Activated CD4-positive, CD25-positive, alpha-beta regulatory T cell treated with anti-CD3 and anti-CD28 coated beads, Interleukin-2, amount 50 U/mL, for 16 hours (primary cell): Measurements from ENCODE around the gene METTL15.
"Not testable (repeated sequence)": the region's sequence is repeated elsewhere in the genome, so short reads cannot be mapped to it uniquely, and the experiment has no call there.

ENCODE experiments used
- DNase-seq: peaks from one replicate; pipeline ENCODE4 v3.0.0-alpha.2; 2020; ENCODE audit warnings: low read depth, low spot score

The METTL15 gene

GRCh38 chr11:28289444-28289843, 181.3 kb downstream of the METTL15 start:
- no peak for DNase-seq

GRCh38 chr11:28290995-28291394, 182.8 kb downstream of the METTL15 start:
- DNase-seq = not testable (repeated sequence)

- no peak for DNase-seq
Measured at GRCh38 chr11:28296426-28296825, 188.2 kb downstream of the METTL15 start.

GRCh38 chr11:28298209-28298608, 190.0 kb downstream of the METTL15 start:
- no peak for DNase-seq

- DNase-seq = no peak
Measured at GRCh38 chr11:28303477-28304191, 195.4 kb downstream of the METTL15 start.

- no peak for DNase-seq
Measured at GRCh38 chr11:28315440-28315839, 207.3 kb downstream of the METTL15 start.

GRCh38 chr11:28318871-28319270, 210.7 kb downstream of the METTL15 start:
- no peak for DNase-seq

- DNase-seq = no peak
Measured at GRCh38 chr11:28323621-28324020, 215.4 kb downstream of the METTL15 start.

GRCh38 chr11:28332393-28332792, 224.2 kb downstream of the METTL15 start:
- DNase-seq = not testable (repeated sequence)

- DNase-seq = no peak
Measured at GRCh38 chr11:28337701-28338100, 229.5 kb downstream of the METTL15 start.

- DNase-seq = no peak
Measured at GRCh38 chr11:28338371-28338770, 230.2 kb downstream of the METTL15 start.

GRCh38 chr11:28339488-28339887, 231.3 kb downstream of the METTL15 start:
- DNase-seq = no peak

GRCh38 chr11:28342716-28343115, 234.5 kb downstream of the METTL15 start:
- DNase-seq = no peak

GRCh38 chr11:28343304-28344233, 235.4 kb downstream of the METTL15 start:
- DNase-seq = no peak

GRCh38 chr11:28346209-28346608, 238.0 kb downstream of the METTL15 start:
- DNase-seq = no peak

- no peak for DNase-seq
Measured at GRCh38 chr11:28346721-28347120, 238.5 kb downstream of the METTL15 start.

GRCh38 chr11:28347371-28347770, 239.2 kb downstream of the METTL15 start:
- no peak for DNase-seq

- DNase-seq = no peak
Measured at GRCh38 chr11:28350216-28350615, 242.0 kb downstream of the METTL15 start.

- DNase-seq = no peak
Measured at GRCh38 chr11:28353991-28354390, 245.8 kb downstream of the METTL15 start.

GRCh38 chr11:28366549-28367346, 258.6 kb downstream of the METTL15 start:
- DNase-seq = no peak

- DNase-seq = not testable (repeated sequence)
Measured at GRCh38 chr11:28378095-28378494, 269.9 kb downstream of the METTL15 start.
